ENCODE results near the gene GPR132.

Gene GPR132

GRCh38 chr14:105021656-105022275 is 43.5 kb downstream of the GPR132 start:
- Histone ChIP-seq H3K9me3 (replicated peaks; ENCODE audit: insufficient read depth, low read length) (no peaks in the 10 kb centered on the region), H3K36me3 (replicated peaks; ENCODE audit: insufficient read depth, low read length) (no peaks in the 10 kb centered on the region), H3F3A (ENCODE audit: insufficient read depth, low read length) (peaks cover 6% of the 10 kb centered on the region), H4K20me1 (ENCODE audit: insufficient read depth, low read length) (peaks cover 6% of the 10 kb centered on the region), H3K4me3 (ENCODE audit: low read length) (peak overlapping the region; percentile 70), H3K27me3 (replicated peaks; ENCODE audit: insufficient read depth, low read length) (no peaks in the 10 kb centered on the region), H3K79me2 (ENCODE audit: low read length) (peaks cover 38% of the 10 kb centered on the region), H3K9me2 (replicated peaks; ENCODE audit: insufficient read depth, low read length) (no peaks in the 10 kb centered on the region), H3K27ac (ENCODE audit: low read length) (peak overlapping the region; percentile 69), H2AFZ (ENCODE audit: low read length) (peak overlapping the region; percentile 78), H3K4me2 (ENCODE audit: low read depth, low read length) (peak overlapping the region; percentile 77), H3K9ac (ENCODE audit: low read length) (peak overlapping the region; percentile 80), H3K4me1 (ENCODE audit: low read length) (peaks cover 14% of the 10 kb centered on the region)
- peak; percentile 16 for DNase-seq
- TF ChIP-seq EZH2 (optimal IDR thresholded peaks at IDR 0.05; ENCODE audit: low read depth, low read length) = no peak
- no peak for TF ChIP-seq EZH2phosphoT487 (IDR thresholded peaks at IDR 0.05; ENCODE audit: low read length)
- peak; percentile 24 for TF ChIP-seq CTCF (IDR thresholded peaks at IDR 0.05; ENCODE audit: low read length)

- H3K27ac ChIP-seq (ENCODE audit: low read length) = peak within 1 kb of the TSS; percentile 69
- H3K9ac ChIP-seq (ENCODE audit: low read length) = peak within 1 kb of the TSS; percentile 80
- no peaks in the 10 kb centered on the region for H3K36me3 ChIP-seq (replicated peaks; ENCODE audit: insufficient read depth, low read length)
- peaks cover 14% of the 10 kb centered on the region for H3K4me1 ChIP-seq (ENCODE audit: low read length)
- no peaks in the 10 kb centered on the region for H3K9me2 ChIP-seq (replicated peaks; ENCODE audit: insufficient read depth, low read length)
- no peak for TF ChIP-seq CTCF (IDR thresholded peaks at IDR 0.05; ENCODE audit: low read length)
- no peak for TF ChIP-seq EZH2phosphoT487 (IDR thresholded peaks at IDR 0.05; ENCODE audit: low read length)
- no peak for TF ChIP-seq EZH2 (optimal IDR thresholded peaks at IDR 0.05; ENCODE audit: low read depth, low read length)
- peak within 1 kb of the TSS; percentile 77 for H3K4me2 ChIP-seq (ENCODE audit: low read depth, low read length)
- DNase-seq = peak; percentile 92
- H3F3A ChIP-seq (ENCODE audit: insufficient read depth, low read length) = peaks cover 6% of the 10 kb centered on the region
- H4K20me1 ChIP-seq (ENCODE audit: insufficient read depth, low read length) = peaks cover 13% of the 10 kb centered on the region
- peak within 1 kb of the TSS; percentile 78 for H2AFZ ChIP-seq (ENCODE audit: low read length)
- peak within 1 kb of the TSS; percentile 82 for H3K4me3 ChIP-seq (ENCODE audit: low read length)
- no peaks in the 10 kb centered on the region for H3K27me3 ChIP-seq (replicated peaks; ENCODE audit: insufficient read depth, low read length)
- peaks cover 45% of the 10 kb centered on the region for H3K79me2 ChIP-seq (ENCODE audit: low read length)
- H3K9me3 ChIP-seq (replicated peaks; ENCODE audit: insufficient read depth, low read length) = no peaks in the 10 kb centered on the region
Observed at GRCh38 chr14:105020815-105021655, 44.2 kb downstream of the GPR132 start, which contains the start of gene CDCA4. Gene CDCA4 (minus strand): TSS chr14:105021083. CDS start chr14:105011929, 9,154 bp downstream.

GRCh38 chr14:105019861-105020814 is 45.1 kb downstream of the GPR132 start:
- Histone ChIP-seq H3K9ac (ENCODE audit: low read length) (peak overlapping the region; percentile 71), H3K36me3 (replicated peaks; ENCODE audit: insufficient read depth, low read length) (no peaks in the 10 kb centered on the region), H2AFZ (ENCODE audit: low read length) (no peak overlapping the region), H3K4me3 (ENCODE audit: low read length) (peak overlapping the region; percentile 82), H3K4me2 (ENCODE audit: low read depth, low read length) (peak overlapping the region; percentile 76), H3K79me2 (ENCODE audit: low read length) (peaks cover 54% of the 10 kb centered on the region), H3K9me2 (replicated peaks; ENCODE audit: insufficient read depth, low read length) (no peaks in the 10 kb centered on the region), H3K4me1 (ENCODE audit: low read length) (peaks cover 14% of the 10 kb centered on the region), H3K9me3 (replicated peaks; ENCODE audit: insufficient read depth, low read length) (no peaks in the 10 kb centered on the region), H4K20me1 (ENCODE audit: insufficient read depth, low read length) (peaks cover 20% of the 10 kb centered on the region), H3K27ac (ENCODE audit: low read length) (peak overlapping the region; percentile 49; the same call in 1 of the 2 replicates), H3F3A (ENCODE audit: insufficient read depth, low read length) (peaks cover 6% of the 10 kb centered on the region), H3K27me3 (replicated peaks; ENCODE audit: insufficient read depth, low read length) (no peaks in the 10 kb centered on the region)
- peak; percentile 30 for DNase-seq
- TF ChIP-seq EZH2phosphoT487 (IDR thresholded peaks at IDR 0.05; ENCODE audit: low read length) (no peak), EZH2 (optimal IDR thresholded peaks at IDR 0.05; ENCODE audit: low read depth, low read length) (no peak), CTCF (IDR thresholded peaks at IDR 0.05; ENCODE audit: low read length) (no peak)
